GM18951 (cell line): ENCODE data around the gene HBQ1.
"Not testable (repeated sequence)": the region's sequence is repeated elsewhere in the genome, so short reads cannot be mapped to it uniquely, and the experiment has no call there.

Experiments used
- POLR2A ChIP-seq: IDR thresholded peaks from 4 replicates; pipeline ENCODE4 v1.6.1; 2011; ENCODE audit warnings: mild to moderate bottlenecking; ENCODE audit not compliant: insufficient read length, insufficient read depth; ENCODE audit errors: extremely low read depth
- in situ Hi-C: fragments of 300-500 bp; cut with MboI; formaldehyde crosslinking; loops from one replicate; pipeline ENCODE4 v1.12.0; 2022; ENCODE audit warnings: low sequenced_read_pairs, mixed read lengths, inconsistent platforms; ENCODE audit not compliant: unreplicated experiment

The HBQ1 gene

GRCh38 chr16:175011-175949 lies 5.0 kb upstream of the HBQ1 start:
- TF ChIP-seq POLR2A, result no peak
- in situ Hi-C loops, result no loop called here

DNA sequence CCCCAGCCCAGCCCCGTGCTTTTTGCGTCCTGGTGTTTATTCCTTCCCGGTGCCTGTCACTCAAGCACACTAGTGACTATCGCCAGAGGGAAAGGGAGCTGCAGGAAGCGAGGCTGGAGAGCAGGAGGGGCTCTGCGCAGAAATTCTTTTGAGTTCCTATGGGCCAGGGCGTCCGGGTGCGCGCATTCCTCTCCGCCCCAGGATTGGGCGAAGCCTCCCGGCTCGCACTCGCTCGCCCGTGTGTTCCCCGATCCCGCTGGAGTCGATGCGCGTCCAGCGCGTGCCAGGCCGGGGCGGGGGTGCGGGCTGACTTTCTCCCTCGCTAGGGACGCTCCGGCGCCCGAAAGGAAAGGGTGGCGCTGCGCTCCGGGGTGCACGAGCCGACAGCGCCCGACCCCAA lies 4.3 kb upstream of the HBQ1 start:
- in situ Hi-C loops, result not testable (repeated sequence)

GRCh38 chr16:176477-177382 lies 3.5 kb upstream of the HBQ1 start, which contains the start of gene HBA1:
HBA1 (plus strand) TSS chr16:176680; CDS start chr16:176717, 37 bp downstream.
- in situ Hi-C loops, result not testable (repeated sequence)

- in situ Hi-C loops, result no loop called here
- no peak for TF ChIP-seq POLR2A
These were observed 2.9 kb upstream of the HBQ1 start for GRCh38 chr16:177394-177822.

DNA sequence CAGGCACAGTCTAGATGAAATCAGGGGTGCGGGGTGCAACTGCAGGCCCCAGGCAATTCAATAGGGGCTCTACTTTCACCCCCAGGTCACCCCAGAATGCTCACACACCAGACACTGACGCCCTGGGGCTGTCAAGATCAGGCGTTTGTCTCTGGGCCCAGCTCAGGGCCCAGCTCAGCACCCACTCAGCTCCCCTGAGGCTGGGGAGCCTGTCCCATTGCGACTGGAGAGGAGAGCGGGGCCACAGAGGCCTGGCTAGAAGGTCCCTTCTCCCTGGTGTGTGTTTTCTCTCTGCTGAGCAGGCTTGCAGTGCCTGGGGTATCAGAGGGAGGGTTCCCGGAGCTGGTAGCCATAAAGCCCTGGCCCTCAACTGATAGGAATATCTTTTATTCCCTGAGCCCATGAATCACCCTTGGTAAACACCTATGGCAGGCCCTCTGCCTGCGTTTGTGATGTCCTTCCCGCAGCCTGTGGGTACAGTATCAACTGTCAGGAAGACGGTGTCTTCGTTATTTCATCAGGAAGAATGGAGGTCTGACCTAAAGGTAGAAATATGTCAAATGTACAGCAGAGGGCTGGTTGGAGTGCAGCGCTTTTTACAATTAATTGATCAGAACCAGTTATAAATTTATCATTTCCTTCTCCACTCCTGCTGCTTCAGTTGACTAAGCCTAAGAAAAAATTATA lies 2.1 kb upstream of the HBQ1 start:
- TF ChIP-seq POLR2A, result no peak

DNA sequence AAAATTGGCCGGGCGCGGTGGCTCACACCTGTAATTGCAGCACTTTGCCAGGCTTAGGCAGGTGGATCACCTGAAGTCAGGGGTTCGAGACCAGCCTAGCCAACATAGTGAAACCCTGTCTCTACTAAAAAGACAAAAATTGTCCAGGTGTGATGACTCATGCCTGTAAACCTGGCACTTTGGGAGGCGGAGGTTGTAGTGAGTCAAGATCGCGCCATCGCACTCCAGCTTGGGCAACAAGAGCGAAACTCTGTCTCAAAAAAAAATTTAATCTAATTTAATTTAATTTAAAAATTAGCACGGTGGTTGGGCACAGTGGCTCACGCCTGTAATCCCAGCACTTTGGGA lies 1.6 kb upstream of the HBQ1 start:
- in situ Hi-C loops, result no loop called here
- no peak for TF ChIP-seq POLR2A

More for the DNA sequence above, 2.1 kb upstream of the HBQ1 start:
- in situ Hi-C loops, result no loop called here

- in situ Hi-C loops, result no loop called here
- no peak for TF ChIP-seq POLR2A
These were observed 807 bp upstream of the HBQ1 start for GRCh38 chr16:179211-180092.

- TF ChIP-seq POLR2A, result no peak
These were observed 664 bp downstream of the HBQ1 start for GRCh38 chr16:180681-181564.

DNA sequence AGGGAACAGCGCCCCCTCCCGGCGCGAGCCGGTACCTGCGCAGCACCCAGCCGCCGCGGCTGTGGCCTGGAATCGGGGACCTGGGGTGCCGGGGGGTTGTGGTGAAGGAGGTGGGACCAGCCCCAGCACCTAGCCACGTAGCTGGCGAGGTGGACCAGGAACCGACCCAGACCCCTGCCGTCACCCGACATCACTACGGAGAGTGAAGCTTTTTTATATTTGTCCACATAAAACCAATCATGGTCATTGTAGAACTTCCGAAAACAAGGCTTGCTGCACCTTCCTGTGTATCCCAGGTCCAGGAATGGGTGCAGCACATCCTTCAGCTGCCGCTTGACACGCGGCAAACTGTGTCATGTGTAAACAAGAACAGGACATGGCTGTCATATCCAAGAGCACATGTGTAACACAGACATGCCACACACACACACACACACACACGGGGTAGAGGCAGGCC lies 1.3 kb downstream of the HBQ1 start:
- no peak for TF ChIP-seq POLR2A

More at GRCh38 chr16:180681-181564, 664 bp downstream of the HBQ1 start:
- in situ Hi-C loops, result no loop called here

GRCh38 chr16:183005-183404 lies 2.7 kb downstream of the HBQ1 start:
- in situ Hi-C loops, result no loop called here
- no peak for TF ChIP-seq POLR2A

More for the DNA sequence above, 1.3 kb downstream of the HBQ1 start:
- in situ Hi-C loops, result no loop called here

DNA sequence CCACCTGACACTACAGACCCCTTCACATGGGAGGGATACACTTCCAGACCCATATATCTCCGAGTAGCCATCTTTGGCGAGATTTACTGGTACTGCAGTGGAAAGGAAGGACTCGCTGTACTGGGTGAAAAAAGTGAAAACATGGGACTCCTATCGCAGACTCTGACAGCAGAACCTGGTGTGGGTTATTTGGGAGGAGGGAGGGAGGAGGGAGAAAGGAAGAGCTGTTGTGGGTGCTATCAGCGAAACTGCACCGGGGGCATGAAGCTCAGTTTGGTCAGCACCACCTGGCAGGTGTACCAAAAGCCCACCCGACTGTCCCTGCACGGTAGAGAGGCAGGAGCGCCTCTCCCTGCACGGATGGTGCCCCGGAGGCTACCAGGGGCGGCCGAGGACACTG lies 5.0 kb downstream of the HBQ1 start:
- in situ Hi-C loops, result no loop called here

More for the DNA sequence above, 5.0 kb downstream of the HBQ1 start:
- no peak for TF ChIP-seq POLR2A
